ENCODE measurements around the gene LEPR. TPM values are rescaled to one million over a fixed set of nuclear protein-coding genes. Genes with fewer than 3 reads are reported as not detected.

LEPR gene, protein sequence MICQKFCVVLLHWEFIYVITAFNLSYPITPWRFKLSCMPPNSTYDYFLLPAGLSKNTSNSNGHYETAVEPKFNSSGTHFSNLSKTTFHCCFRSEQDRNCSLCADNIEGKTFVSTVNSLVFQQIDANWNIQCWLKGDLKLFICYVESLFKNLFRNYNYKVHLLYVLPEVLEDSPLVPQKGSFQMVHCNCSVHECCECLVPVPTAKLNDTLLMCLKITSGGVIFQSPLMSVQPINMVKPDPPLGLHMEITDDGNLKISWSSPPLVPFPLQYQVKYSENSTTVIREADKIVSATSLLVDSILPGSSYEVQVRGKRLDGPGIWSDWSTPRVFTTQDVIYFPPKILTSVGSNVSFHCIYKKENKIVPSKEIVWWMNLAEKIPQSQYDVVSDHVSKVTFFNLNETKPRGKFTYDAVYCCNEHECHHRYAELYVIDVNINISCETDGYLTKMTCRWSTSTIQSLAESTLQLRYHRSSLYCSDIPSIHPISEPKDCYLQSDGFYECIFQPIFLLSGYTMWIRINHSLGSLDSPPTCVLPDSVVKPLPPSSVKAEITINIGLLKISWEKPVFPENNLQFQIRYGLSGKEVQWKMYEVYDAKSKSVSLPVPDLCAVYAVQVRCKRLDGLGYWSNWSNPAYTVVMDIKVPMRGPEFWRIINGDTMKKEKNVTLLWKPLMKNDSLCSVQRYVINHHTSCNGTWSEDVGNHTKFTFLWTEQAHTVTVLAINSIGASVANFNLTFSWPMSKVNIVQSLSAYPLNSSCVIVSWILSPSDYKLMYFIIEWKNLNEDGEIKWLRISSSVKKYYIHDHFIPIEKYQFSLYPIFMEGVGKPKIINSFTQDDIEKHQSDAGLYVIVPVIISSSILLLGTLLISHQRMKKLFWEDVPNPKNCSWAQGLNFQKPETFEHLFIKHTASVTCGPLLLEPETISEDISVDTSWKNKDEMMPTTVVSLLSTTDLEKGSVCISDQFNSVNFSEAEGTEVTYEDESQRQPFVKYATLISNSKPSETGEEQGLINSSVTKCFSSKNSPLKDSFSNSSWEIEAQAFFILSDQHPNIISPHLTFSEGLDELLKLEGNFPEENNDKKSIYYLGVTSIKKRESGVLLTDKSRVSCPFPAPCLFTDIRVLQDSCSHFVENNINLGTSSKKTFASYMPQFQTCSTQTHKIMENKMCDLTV
- total RNA-seq (10 to 100 TPM in 3 of 9 donors, 1 to 10 TPM in 6; 4.4 to 16.2 (median 7.0) TPM), polyA plus RNA-seq (1 to 10 TPM; 3.8 to 7.4 (median 4.2) TPM)
- long read RNA-seq, donor 1: 0 reads
- long read RNA-seq, donor 2: 0 reads
- long read RNA-seq, donor 3: 0 reads
- long read RNA-seq, donor 4, partial matches to known transcripts: 0 of 21 reads
- long read RNA-seq, donor 4, other reads (novel, unspliced or antisense): 21 of 21 reads
- long read RNA-seq, donor 5, full-length matches to known transcripts: 7 of 19 reads
- long read RNA-seq, donor 5, partial matches to known transcripts: 1 of 19 reads
- long read RNA-seq, donor 5, other reads (novel, unspliced or antisense): 11 of 19 reads
- long read RNA-seq, donor 6, partial matches to known transcripts: 0 of 9 reads
- long read RNA-seq, donor 6, other reads (novel, unspliced or antisense): 9 of 9 reads
- long read RNA-seq, donor 7: 0 reads
- long read RNA-seq, donor 8, full-length matches to known transcripts: 2 of 2 reads
- long read RNA-seq, donor 8, partial matches to known transcripts: 0 of 2 reads
- long read RNA-seq, donor 8, other reads (novel, unspliced or antisense): 0 of 2 reads
- long read RNA-seq, donor 9: 0 reads
- long read RNA-seq, donor 10: 0 reads

DNA sequence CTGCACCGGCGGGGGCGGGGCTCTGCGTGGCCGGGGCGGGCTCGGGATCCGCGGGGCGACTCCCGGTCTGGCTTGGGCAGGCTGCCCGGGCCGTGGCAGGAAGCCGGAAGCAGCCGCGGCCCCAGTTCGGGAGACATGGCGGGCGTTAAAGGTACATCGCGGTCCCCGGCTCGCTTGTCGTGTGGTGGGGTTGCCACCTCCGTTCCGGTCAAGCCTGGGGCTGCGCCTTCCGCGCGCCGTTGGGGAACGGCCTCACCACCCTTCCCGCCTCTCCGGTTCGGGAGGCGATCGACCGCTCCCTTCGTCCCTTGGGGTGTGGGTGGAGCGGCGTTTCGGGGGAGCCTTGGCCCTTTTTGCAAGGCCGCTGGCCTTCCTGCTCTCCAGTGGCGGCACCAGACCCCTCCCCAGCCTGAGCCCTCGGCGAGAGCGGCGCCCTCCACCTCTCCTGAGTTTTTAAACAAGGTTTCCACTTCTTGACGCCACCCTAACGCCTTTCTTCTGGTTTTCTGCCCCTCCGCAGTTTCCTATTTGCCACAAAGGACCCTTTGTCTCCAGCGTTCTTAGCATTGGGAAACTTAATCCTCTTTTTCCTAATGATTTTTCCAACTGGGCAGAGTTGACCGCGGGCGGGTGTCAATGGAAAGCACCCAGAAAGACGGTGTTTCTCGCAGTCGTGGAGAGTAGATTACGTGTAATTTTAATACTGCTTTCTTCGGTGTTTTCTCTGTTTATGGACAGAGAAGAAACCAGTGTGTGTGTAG is at the start of gene LEPR, which contains the start of gene LEPROT:
Gene LEPR, plus strand, starts transcription at position 79 of the 761 bp plus-strand sequence. CDS start 144,898 bp downstream, outside the sequence.
Gene LEPROT, plus strand, starts transcription at position 79 of the 761 bp plus-strand sequence. Its CDS starts 57 bp downstream, at position 136.
- H3K27ac ChIP-seq: peak within 1 kb of the TSS; percentile 97 to 100 (median 99)
- TF ChIP-seq, protein P1, sequence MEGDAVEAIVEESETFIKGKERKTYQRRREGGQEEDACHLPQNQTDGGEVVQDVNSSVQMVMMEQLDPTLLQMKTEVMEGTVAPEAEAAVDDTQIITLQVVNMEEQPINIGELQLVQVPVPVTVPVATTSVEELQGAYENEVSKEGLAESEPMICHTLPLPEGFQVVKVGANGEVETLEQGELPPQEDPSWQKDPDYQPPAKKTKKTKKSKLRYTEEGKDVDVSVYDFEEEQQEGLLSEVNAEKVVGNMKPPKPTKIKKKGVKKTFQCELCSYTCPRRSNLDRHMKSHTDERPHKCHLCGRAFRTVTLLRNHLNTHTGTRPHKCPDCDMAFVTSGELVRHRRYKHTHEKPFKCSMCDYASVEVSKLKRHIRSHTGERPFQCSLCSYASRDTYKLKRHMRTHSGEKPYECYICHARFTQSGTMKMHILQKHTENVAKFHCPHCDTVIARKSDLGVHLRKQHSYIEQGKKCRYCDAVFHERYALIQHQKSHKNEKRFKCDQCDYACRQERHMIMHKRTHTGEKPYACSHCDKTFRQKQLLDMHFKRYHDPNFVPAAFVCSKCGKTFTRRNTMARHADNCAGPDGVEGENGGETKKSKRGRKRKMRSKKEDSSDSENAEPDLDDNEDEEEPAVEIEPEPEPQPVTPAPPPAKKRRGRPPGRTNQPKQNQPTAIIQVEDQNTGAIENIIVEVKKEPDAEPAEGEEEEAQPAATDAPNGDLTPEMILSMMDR (IDR thresholded peaks at IDR 0.05): no peak
- TF ChIP-seq POLR2A (IDR thresholded peaks at IDR 0.05): peak; percentile 87 to 95
- peaks cover 0 to 6% of the 10 kb centered on the region in 2 donors for H3K36me3 ChIP-seq (replicated peaks in 1 of 2)
- H3K9me3 ChIP-seq (replicated peaks in 1 of 3): no peaks in the 10 kb centered on the region
- peak in 1 of 7 donors; percentile 11 for DNase-seq
- no peaks in the 10 kb centered on the region for H3K27me3 ChIP-seq
- H3K4me1 ChIP-seq (replicated peaks in 1 of 2): peaks cover 22 to 44% of the 10 kb centered on the region in 2 donors
- WGBS, 4 donors: 0 to 1% (median 1%) methylated on average over 16 to 60 of the region's 60 CpGs
- H3K4me3 ChIP-seq: peak within 1 kb of the TSS; percentile 58 to 92 (median 88)
- intact Hi-C loops (cut with DNase I): loop anchor here in 1 of 2 donors (10.0 kb wide), 1 partner anchor 166 kb away; no protein-coding TSS in a partner anchor

DNA sequence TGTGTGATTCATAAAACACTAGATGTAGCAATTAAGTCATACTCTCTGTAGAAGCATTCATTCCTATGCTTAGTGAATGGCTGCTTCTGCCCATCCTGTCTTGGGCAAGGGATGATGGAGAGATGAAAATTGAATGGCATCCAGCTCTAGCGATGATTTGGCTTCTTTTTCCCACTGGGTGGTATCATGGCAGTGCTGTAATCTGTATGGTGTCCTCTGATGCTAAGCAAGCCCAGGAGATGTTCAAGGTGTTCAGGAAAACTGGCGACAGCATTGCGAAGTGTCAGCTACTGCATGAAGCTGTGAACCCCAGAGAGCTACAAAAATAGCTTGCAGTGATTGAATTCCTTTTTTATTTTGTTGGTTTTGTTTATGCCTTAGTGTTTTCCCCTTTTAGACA is 48.9 kb upstream of the LEPR start:
- intact Hi-C loops (cut with DNase I): no loop called here
- Histone ChIP-seq H3K27ac (no peak overlapping the region), H3K4me3 (no peak overlapping the region), H3K4me1 (replicated peaks in 1 of 2) (peaks cover 0 to 8% of the 10 kb centered on the region in 2 donors), H3K36me3 (replicated peaks in 1 of 2) (no peaks in the 10 kb centered on the region), H3K27me3 (no peaks in the 10 kb centered on the region), H3K9me3 (replicated peaks in 1 of 3) (no peaks in the 10 kb centered on the region)
- 93 to 98% (median 95%) methylated on average over 3 of the region's 3 CpGs for WGBS, 4 donors
- TF ChIP-seq POLR2A (IDR thresholded peaks at IDR 0.05): no peak
- TF ChIP-seq, protein P1 (IDR thresholded peaks at IDR 0.05): no peak
- no peak for DNase-seq

DNA sequence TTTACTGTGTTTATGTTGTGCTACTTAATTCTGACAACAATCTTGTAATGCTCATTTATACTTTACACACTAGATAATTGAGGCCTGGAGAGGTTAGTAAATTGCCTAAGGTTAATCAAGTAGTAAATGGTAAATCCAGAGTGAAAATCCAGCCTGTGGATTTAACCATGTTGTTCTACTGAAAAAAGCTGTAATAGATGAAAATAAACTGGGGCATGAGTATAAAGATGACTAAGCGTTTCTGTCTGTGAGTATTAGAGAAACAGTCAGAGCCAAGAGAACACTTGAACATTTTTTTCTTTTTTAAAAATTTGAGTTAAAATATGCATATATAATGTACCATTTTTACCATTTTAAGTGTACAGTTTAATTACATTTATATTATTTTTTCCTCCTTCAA is 47.9 kb upstream of the LEPR start:
- TF ChIP-seq POLR2A (IDR thresholded peaks at IDR 0.05): no peak
- TF ChIP-seq, protein P1 (IDR thresholded peaks at IDR 0.05): no peak
- DNase-seq: no peak
- peak overlapping the region in 1 of 4 donors; percentile 8 for H3K4me3 ChIP-seq
- peak overlapping the region in 1 of 5 donors; percentile 31 for H3K27ac ChIP-seq
- 23 to 44% (median 40%) methylated on average over 1 of the region's 1 CpG for WGBS, 4 donors
- peaks cover 0 to 8% of the 10 kb centered on the region in 2 donors for H3K4me1 ChIP-seq (replicated peaks in 1 of 2)
- intact Hi-C loops (cut with DNase I): no loop called here
- no peaks in the 10 kb centered on the region for H3K27me3 ChIP-seq
- H3K9me3 ChIP-seq (replicated peaks in 1 of 3): no peaks in the 10 kb centered on the region
- no peaks in the 10 kb centered on the region for H3K36me3 ChIP-seq (replicated peaks in 1 of 2)

All from adrenal gland (tissue), 19 donors.